AG10803 (cell line): ENCODE measurements around the gene USP48.

ENCODE experiments used
- DNase-seq: peaks from one replicate; pipeline ENCODE4 v3.0.0; 2010; ENCODE audit warnings: low read depth
- H3K4me3 ChIP-seq: 2 replicates; pipeline ENCODE4 v1.5.1; 2011; ENCODE audit warnings: mild to moderate bottlenecking, low read length, control low read depth
- CTCF ChIP-seq: conservative IDR thresholded peaks from 2 replicates; pipeline ENCODE4 v1.5.1; 2011; ENCODE audit warnings: mild to moderate bottlenecking, low read length, control low read depth, inconsistent platforms

USP48 gene

GRCh38 chr1:21814241-21814918 lies 31.4 kb upstream of the USP48 start:
- H3K4me3 ChIP-seq: peak overlapping the region; percentile 41
- TF ChIP-seq CTCF: peak; percentile 36; the same call in 1 of the 2 replicates
- DNase-seq: no peak

- TF ChIP-seq CTCF: no peak
- DNase-seq: no peak
Measured at GRCh38 chr1:21813542-21813941, 30.6 kb upstream of the USP48 start.

GRCh38 chr1:21811875-21812305 lies 28.9 kb upstream of the USP48 start, which contains the start of gene LDLRAD2:
Gene LDLRAD2 (plus strand): TSS chr1:21812265. CDS start chr1:21812452, 187 bp downstream.
- peak; percentile 33 for DNase-seq
- H3K4me3 ChIP-seq: no peak within 1 kb of the TSS
- TF ChIP-seq CTCF: no peak

More at GRCh38 chr1:21813542-21813941, 30.6 kb upstream of the USP48 start:
- no peak overlapping the region for H3K4me3 ChIP-seq

DNA sequence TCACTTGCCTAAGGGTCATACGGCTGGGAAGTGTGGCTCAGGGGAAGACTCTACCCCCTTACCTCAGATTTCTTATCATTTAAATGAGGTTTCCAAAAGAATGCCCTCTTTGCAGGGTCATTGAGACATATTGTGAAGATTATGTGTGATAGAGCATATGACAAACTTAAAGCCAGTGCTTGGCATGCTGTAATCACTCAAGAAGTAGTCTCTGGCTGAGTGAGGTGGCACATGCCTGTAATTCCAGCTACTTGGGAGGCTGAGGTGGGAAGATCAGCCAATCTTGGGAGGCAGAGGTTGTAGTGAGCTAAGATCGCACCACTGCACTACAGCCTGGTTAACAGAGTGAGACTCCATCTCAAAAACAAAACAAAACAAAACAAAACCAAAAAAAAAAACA lies 21.6 kb upstream of the USP48 start:
- no peak overlapping the region for H3K4me3 ChIP-seq
- DNase-seq: no peak
- no peak for TF ChIP-seq CTCF

DNA sequence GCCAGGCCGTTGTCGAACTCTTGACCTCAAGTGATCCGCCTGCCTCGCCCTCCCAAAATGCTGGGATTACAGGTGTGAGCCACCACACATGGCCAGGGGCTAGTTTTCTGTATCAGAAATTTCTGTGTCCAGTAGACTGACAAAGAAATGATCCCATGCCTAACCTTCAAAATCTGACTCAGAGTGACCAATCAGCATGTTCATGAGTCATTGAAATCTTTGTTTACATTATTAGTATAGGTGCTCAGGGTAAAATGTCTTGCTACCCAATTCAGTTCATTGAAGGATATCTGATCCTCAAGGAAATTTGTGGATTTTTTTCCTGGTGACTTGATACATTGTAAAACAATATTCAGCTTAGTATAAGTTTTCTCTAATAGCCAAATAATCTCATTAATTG lies 18.2 kb upstream of the USP48 start:
- no peak overlapping the region for H3K4me3 ChIP-seq
- no peak for TF ChIP-seq CTCF
- no peak for DNase-seq

DNA sequence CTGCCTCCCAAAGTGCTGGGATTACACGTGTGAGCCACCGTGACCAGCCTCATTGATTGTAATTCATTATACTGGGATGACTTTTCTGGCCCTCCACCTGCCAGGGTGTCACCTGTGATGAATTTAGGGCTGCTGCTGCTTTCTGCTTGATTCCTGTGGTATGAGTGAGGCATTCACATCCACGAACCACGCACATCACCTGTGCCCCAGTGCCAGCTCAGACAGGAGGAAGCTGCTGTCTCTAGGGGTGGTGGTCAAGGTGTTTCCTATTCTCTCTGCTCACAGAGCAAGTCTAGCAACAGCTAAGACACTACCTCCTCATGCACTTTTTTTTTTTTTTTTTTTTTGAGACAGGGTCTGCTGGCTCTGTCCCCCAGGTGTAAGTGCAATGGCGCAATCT lies 16.8 kb upstream of the USP48 start:
- H3K4me3 ChIP-seq: no peak overlapping the region
- DNase-seq: no peak
- no peak for TF ChIP-seq CTCF

DNA sequence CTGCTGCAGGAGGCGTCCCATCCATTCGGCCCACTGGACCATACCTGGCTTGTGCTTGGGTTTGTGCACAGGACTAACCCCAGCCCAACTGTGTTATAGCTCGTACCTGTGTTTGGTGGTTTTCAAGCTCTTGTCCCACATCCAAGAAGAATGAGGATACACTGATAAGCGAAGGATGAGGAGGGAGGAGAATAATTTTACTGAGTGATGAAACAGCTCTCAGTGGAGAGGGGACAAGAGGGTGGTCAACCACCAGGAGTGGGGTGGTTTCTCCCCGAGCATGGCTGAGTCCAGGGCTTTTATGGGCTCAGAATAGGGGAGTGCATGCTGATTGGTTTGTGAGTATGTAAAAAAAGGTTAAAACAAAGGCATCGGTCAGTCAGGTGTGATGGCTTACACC lies 12.1 kb upstream of the USP48 start:
- TF ChIP-seq CTCF: no peak
- DNase-seq: no peak
- H3K4me3 ChIP-seq: no peak overlapping the region
